COLO829 (cell line): Measurements from ENCODE around the gene CSTF3.

Experiments used
- DNase-seq: peaks from one replicate; pipeline ENCODE4 v3.0.0; 2012; ENCODE audit warnings: low spot score

The CSTF3 gene

GRCh38 chr11:33040862-33041453, 120.3 kb downstream of the CSTF3 start:
- no peak for DNase-seq

- DNase-seq: no peak
Observed at GRCh38 chr11:33040033-33040861, 121.0 kb downstream of the CSTF3 start.

GRCh38 chr11:33039274-33040032, 121.8 kb downstream of the CSTF3 start, which contains the start of gene TCP11L1:
TCP11L1 (plus strand) TSS chr11:33039572; CDS start chr11:33043774, 4,202 bp downstream.
- peak; percentile 37 for DNase-seq

- DNase-seq: no peak
Observed at GRCh38 chr11:33035011-33035410, 126.3 kb downstream of the CSTF3 start.
